Muscle of leg (tissue), 11 donors: Measurements from ENCODE around the gene SBF2. TPM values are rescaled to one million over a fixed set of nuclear protein-coding genes. Genes with fewer than 3 reads are reported as not detected.

ENCODE experiments used
- DNase-seq: peaks from one replicate; pipeline ENCODE4 v3.0.0; 2013
- H3K27ac ChIP-seq: one replicate; pipeline ENCODE4 v1.5.1; 2013; ENCODE audit warnings: mild to moderate bottlenecking, low read length, control low read depth
- H3K27me3 ChIP-seq: one replicate; pipeline ENCODE4 v1.6.1; 2013; ENCODE audit warnings: low read length; ENCODE audit not compliant: control insufficient read depth, insufficient read depth
- H3K36me3 ChIP-seq: one replicate; pipeline ENCODE4 v1.6.1; 2013; ENCODE audit warnings: low read length; ENCODE audit not compliant: control insufficient read depth, insufficient read depth
- H3K4me1 ChIP-seq: one replicate; pipeline ENCODE4 v1.6.1; 2013; ENCODE audit warnings: low read length; ENCODE audit not compliant: control insufficient read depth, insufficient read depth
- H3K4me3 ChIP-seq: one replicate; pipeline ENCODE4 v1.5.1; 2013; ENCODE audit warnings: low read length, control low read depth
- H3K9me3 ChIP-seq: replicated peaks from 2 replicates; pipeline ENCODE4 v1.6.1; 2013; ENCODE audit warnings: low read depth, low read length; ENCODE audit not compliant: control insufficient read depth
- WGBS: methylation state at CpG from one replicate; pipeline ENCODE4 v1.1.5; 2013; ENCODE audit warnings: missing lambda C conversion rate; ENCODE audit not compliant: insufficient coverage; 5-methylcytosine and 5-hydroxymethylcytosine counted together
- polyA plus RNA-seq, 8 donors: library from polyadenylated mRNA; unstranded; fragments of 120-200 nt; gene quantifications; one replicate each; pipeline versions ENCODE4 v1.2.1 to v1.2.3, GENCODE V29; 2013; ENCODE audit warnings: inconsistent platforms in 1 of 8, low replicate concordance in 1 of 8; ENCODE audit not compliant: insufficient read length in 8 of 8, insufficient read depth in 1 of 8
- total RNA-seq: library from RNA; stranded (reverse); fragments of 120-200 nt; gene quantifications from one replicate; pipeline ENCODE4 v1.2.4, GENCODE V29; 2013

SBF2 gene
- total and polyA plus RNA-seq, 9 donors, result 18.3 to 29.5 (median 21.5) TPM

DNA sequence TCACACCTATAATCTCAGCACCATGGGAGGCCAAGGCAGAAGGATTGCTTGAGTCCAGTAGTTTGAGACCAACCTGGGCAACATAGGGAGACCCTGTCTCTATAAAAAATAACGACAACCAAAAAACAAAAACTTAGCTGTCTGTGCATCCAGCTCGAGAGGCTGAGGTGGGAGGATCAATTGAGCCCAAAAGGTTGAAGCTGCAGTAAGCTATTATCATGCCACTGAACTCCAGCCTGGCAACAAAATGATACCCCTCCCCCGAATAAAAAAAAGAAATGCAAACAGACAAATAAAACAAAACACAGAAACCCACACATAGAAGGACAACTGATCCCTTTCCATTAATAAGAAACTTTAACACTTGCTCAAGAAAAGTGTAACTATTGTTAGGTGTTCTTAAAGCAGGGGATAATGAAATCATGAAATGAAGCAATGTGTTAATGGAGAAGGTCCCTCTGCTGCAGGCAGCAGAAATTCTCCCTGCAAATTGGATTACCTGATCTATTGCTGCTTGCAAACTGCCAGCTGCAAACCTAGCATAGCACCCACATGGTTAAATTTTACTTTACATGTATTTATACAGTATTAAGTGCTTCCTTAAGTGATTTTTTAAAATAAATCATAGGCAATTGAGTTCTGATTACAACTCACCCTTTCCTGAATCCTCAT, 226.3 kb downstream of the SBF2 start:
- no CpG with 5 or more reads among the region's 3 CpGs for WGBS
- DNase-seq, result no peak
- H3K36me3 ChIP-seq, result no peaks in the 10 kb centered on the region
- H3K27me3 ChIP-seq, result no peaks in the 10 kb centered on the region
- no peaks in the 10 kb centered on the region for H3K4me1 ChIP-seq
- H3K9me3 ChIP-seq, result peaks cover 4% of the 10 kb centered on the region
- H3K4me3 ChIP-seq, result no peak overlapping the region
- no peak overlapping the region for H3K27ac ChIP-seq

DNA sequence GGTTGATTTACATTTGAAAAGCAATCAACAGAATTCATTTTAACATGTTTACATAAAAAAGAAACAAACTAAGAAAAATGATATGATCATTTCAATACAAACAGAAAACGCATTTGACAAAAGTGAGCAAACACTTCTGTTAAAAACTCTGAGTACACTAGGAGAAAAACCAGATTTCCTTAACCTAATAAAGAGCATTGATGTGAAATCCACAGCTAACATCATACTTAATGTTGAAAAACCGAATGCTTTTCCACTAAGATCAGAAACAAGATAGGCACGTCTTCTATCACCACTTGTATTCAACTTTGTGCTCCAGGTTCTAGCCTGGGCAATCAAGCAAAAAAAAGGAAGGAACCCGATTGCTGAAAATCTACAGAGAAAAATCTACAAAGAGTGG, 227.6 kb downstream of the SBF2 start:
- Histone ChIP-seq H3K4me1 (no peaks in the 10 kb centered on the region), H3K9me3 (peaks cover 13% of the 10 kb centered on the region), H3K36me3 (no peaks in the 10 kb centered on the region), H3K27me3 (no peaks in the 10 kb centered on the region), H3K27ac (no peak overlapping the region), H3K4me3 (no peak overlapping the region)
- no peak for DNase-seq
- no CpG with 5 or more reads among the region's 4 CpGs for WGBS

DNA sequence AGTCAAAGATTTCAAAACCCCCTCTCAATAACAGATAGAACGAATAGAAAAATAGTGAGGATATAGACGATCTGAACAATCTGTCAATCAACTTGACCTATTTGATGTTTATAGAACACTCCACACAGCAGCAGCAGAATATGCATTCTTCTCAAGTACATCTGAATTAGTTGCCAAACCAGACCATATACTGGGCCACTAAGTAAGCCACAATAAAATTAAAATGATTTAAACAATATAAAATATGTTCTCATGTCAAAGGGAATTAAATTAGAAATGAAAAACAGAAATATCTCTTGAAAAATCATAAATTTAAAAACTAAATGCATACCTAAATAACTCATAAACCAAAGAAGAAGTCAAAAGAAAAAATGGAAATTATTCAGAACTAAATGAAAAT, 229.2 kb downstream of the SBF2 start:
- WGBS, result no CpG with 5 or more reads among the region's 2 CpGs
- H3K27ac ChIP-seq, result no peak overlapping the region
- H3K4me1 ChIP-seq, result no peaks in the 10 kb centered on the region
- no peaks in the 10 kb centered on the region for H3K36me3 ChIP-seq
- H3K4me3 ChIP-seq, result no peak overlapping the region
- no peak for DNase-seq
- H3K9me3 ChIP-seq, result peaks cover 15% of the 10 kb centered on the region
- no peaks in the 10 kb centered on the region for H3K27me3 ChIP-seq

DNA sequence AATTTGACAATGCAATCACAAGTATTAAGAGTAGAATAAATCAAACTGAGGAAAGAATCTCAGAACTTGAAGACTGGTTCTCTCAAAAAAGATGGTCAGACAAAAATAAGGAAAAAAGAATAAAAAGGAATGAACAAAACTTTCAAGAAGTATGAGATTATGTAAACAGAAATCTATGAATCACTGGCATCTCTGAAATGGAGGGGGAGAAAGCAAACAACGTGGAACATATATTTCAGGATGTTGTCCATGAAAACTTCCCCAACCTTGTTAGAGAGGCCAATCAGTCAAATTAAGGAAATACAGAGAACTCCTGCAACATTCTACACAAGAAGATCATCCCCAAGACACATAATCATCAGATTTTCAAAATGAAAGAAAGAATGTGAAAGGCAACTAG, 235.7 kb downstream of the SBF2 start:
- Histone ChIP-seq H3K27me3 (no peaks in the 10 kb centered on the region), H3K9me3 (peaks cover 32% of the 10 kb centered on the region), H3K4me3 (no peak overlapping the region), H3K4me1 (no peaks in the 10 kb centered on the region), H3K36me3 (no peaks in the 10 kb centered on the region), H3K27ac (no peak overlapping the region)
- WGBS, result no CpG with 5 or more reads among the region's 1 CpG
- DNase-seq, result no peak

GRCh38 chr11:10051868-10052586, 242.0 kb downstream of the SBF2 start:
- DNase-seq, result no peak
- H3K27me3 ChIP-seq, result no peaks in the 10 kb centered on the region
- no peak overlapping the region for H3K27ac ChIP-seq
- 59% methylated on average over 2 of the region's 4 CpGs for WGBS
- H3K4me1 ChIP-seq, result no peaks in the 10 kb centered on the region
- H3K36me3 ChIP-seq, result no peaks in the 10 kb centered on the region
- no peak overlapping the region for H3K4me3 ChIP-seq
- peaks cover 6% of the 10 kb centered on the region for H3K9me3 ChIP-seq

GRCh38 chr11:10050561-10050960, 243.5 kb downstream of the SBF2 start:
- DNase-seq, result no peak
- Histone ChIP-seq H3K4me3 (no peak overlapping the region), H3K27ac (no peak overlapping the region), H3K4me1 (no peaks in the 10 kb centered on the region), H3K27me3 (no peaks in the 10 kb centered on the region), H3K36me3 (no peaks in the 10 kb centered on the region), H3K9me3 (peaks cover 6% of the 10 kb centered on the region)

DNA sequence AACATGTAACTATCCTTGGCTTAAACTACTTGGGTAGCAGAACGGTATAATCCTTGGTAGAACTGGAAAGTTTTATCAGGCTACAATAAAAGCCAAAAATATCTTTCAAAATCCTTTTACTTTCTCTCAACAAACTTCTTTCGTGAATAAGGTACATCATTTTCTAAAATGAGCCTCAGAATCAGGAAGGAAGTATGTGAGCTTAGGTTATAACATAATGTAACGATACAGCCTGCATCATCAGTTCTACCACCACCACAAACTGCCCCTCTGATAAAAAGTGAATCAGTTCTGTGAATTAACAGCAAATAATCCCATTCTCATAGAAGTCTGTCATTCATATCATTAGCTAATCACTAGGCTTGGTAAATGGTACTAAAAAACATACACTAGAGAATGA, 244.3 kb downstream of the SBF2 start:
- Histone ChIP-seq H3K9me3 (peaks cover 10% of the 10 kb centered on the region), H3K27me3 (no peaks in the 10 kb centered on the region), H3K4me1 (no peaks in the 10 kb centered on the region), H3K4me3 (no peak overlapping the region), H3K27ac (no peak overlapping the region), H3K36me3 (no peaks in the 10 kb centered on the region)
- no CpG with 5 or more reads among the region's 3 CpGs for WGBS
- DNase-seq, result no peak

- Histone ChIP-seq H3K27me3 (no peaks in the 10 kb centered on the region), H3K36me3 (no peaks in the 10 kb centered on the region), H3K4me3 (no peak overlapping the region), H3K27ac (no peak overlapping the region), H3K4me1 (no peaks in the 10 kb centered on the region), H3K9me3 (peaks cover 15% of the 10 kb centered on the region)
- DNase-seq, result no peak
These were observed 245.7 kb downstream of the SBF2 start for GRCh38 chr11:10048350-10048749.

- no peaks in the 10 kb centered on the region for H3K4me1 ChIP-seq
- H3K9me3 ChIP-seq, result peaks cover 15% of the 10 kb centered on the region
- no peak overlapping the region for H3K4me3 ChIP-seq
- H3K36me3 ChIP-seq, result no peaks in the 10 kb centered on the region
- 100% methylated on average over 5 of the region's 5 CpGs for WGBS
- DNase-seq, result no peak
- H3K27ac ChIP-seq, result no peak overlapping the region
- no peaks in the 10 kb centered on the region for H3K27me3 ChIP-seq
These were observed 249.4 kb downstream of the SBF2 start for GRCh38 chr11:10044618-10045017.

GRCh38 chr11:10042699-10043098, 251.3 kb downstream of the SBF2 start:
- no peaks in the 10 kb centered on the region for H3K36me3 ChIP-seq
- H3K9me3 ChIP-seq, result peaks cover 15% of the 10 kb centered on the region
- no peak for DNase-seq
- H3K4me3 ChIP-seq, result no peak overlapping the region
- no peaks in the 10 kb centered on the region for H3K27me3 ChIP-seq
- no peaks in the 10 kb centered on the region for H3K4me1 ChIP-seq
- H3K27ac ChIP-seq, result no peak overlapping the region
- WGBS, result no CpG with 5 or more reads among the region's 4 CpGs
